B cell (primary cell): ENCODE data around the gene ITGB6.

Experiments used
- EZH2 ChIP-seq: IDR thresholded peaks from 2 replicates; pipeline ENCODE4 v1.6.1; 2012; ENCODE audit warnings: borderline replicate concordance, low read depth, mild to moderate bottlenecking, moderate library complexity, low read length; ENCODE audit not compliant: insufficient read depth, poor library complexity, severe bottlenecking
- TF ChIP-seq, protein P1 (sequence below): fragments of 200-600 bp; IDR thresholded peaks from one replicate; pipeline ENCODE4 v1.8.0; 2022; ENCODE audit warnings: antibody characterized with exemption, mild to moderate bottlenecking

DNA sequence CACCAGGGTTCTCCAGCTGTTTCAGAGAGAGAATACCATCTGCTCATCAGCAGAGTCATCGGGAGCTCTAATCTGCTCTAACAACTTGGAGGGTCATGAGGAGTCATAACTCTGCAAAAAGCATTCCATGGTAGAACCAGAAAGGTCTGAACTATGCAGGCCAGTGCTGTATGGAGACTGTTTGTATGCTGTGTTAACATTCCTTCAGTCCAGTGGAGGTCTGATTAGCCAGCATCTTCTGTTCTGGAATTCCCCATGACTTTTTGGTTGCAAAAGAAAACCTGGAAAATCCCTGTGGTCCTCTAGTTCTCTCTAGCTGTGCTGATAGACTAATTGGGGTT is 9.4 kb upstream of the ITGB6 start:
- TF ChIP-seq, protein P1, sequence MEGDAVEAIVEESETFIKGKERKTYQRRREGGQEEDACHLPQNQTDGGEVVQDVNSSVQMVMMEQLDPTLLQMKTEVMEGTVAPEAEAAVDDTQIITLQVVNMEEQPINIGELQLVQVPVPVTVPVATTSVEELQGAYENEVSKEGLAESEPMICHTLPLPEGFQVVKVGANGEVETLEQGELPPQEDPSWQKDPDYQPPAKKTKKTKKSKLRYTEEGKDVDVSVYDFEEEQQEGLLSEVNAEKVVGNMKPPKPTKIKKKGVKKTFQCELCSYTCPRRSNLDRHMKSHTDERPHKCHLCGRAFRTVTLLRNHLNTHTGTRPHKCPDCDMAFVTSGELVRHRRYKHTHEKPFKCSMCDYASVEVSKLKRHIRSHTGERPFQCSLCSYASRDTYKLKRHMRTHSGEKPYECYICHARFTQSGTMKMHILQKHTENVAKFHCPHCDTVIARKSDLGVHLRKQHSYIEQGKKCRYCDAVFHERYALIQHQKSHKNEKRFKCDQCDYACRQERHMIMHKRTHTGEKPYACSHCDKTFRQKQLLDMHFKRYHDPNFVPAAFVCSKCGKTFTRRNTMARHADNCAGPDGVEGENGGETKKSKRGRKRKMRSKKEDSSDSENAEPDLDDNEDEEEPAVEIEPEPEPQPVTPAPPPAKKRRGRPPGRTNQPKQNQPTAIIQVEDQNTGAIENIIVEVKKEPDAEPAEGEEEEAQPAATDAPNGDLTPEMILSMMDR = no peak
- no peak for TF ChIP-seq EZH2
